ENCODE data around the gene ZKSCAN3. TPM values are rescaled to one million over a fixed set of nuclear protein-coding genes. Genes with fewer than 3 reads are reported as not detected.

Gene ZKSCAN3
- total RNA-seq, 1 donor from 2014 or later = 7.3 TPM

- peak; percentile 96 for DNase-seq (ENCODE audit: extremely low spot score, unreplicated experiment)
- Mint-ChIP-seq H3K4me3 (ENCODE audit: unreplicated experiment) (no peak within 1 kb of the TSS), H3K4me1 (ENCODE audit: unreplicated experiment) (peaks cover 6% of the 10 kb centered on the region), H3K27ac (ENCODE audit: unreplicated experiment) (no peak within 1 kb of the TSS), H3K27me3 (ENCODE audit: unreplicated experiment) (peaks cover 6% of the 10 kb centered on the region), H3K36me3 (ENCODE audit: unreplicated experiment) (no peaks in the 10 kb centered on the region), H3K9me3 (ENCODE audit: unreplicated experiment) (no peaks in the 10 kb centered on the region)
- no peak for TF ChIP-seq CTCF (IDR thresholded peaks at IDR 0.05)
Observed at GRCh38 chr6:28335564-28336283, 14.0 kb upstream of the ZKSCAN3 start, which contains the start of gene ZSCAN31. Gene ZSCAN31 (minus strand): TSS chr6:28336148. CDS start chr6:28329683, 6,465 bp downstream.

- H3K4me1 Mint-ChIP-seq (ENCODE audit: unreplicated experiment) = peaks cover 6% of the 10 kb centered on the region
- DNase-seq (ENCODE audit: extremely low spot score, unreplicated experiment) = no peak
- H3K36me3 Mint-ChIP-seq (ENCODE audit: unreplicated experiment) = no peaks in the 10 kb centered on the region
- no peak for TF ChIP-seq CTCF (IDR thresholded peaks at IDR 0.05)
- H3K27ac Mint-ChIP-seq (ENCODE audit: unreplicated experiment) = no peak overlapping the region
- peaks cover 10% of the 10 kb centered on the region for H3K27me3 Mint-ChIP-seq (ENCODE audit: unreplicated experiment)
- no peaks in the 10 kb centered on the region for H3K9me3 Mint-ChIP-seq (ENCODE audit: unreplicated experiment)
- no peak overlapping the region for H3K4me3 Mint-ChIP-seq (ENCODE audit: unreplicated experiment)
Observed at GRCh38 chr6:28336284-28337120, 13.2 kb upstream of the ZKSCAN3 start.

GRCh38 chr6:28337121-28337520, 12.6 kb upstream of the ZKSCAN3 start:
- Mint-ChIP-seq H3K9me3 (ENCODE audit: unreplicated experiment) (no peaks in the 10 kb centered on the region), H3K36me3 (ENCODE audit: unreplicated experiment) (no peaks in the 10 kb centered on the region), H3K27ac (ENCODE audit: unreplicated experiment) (no peak overlapping the region), H3K27me3 (ENCODE audit: unreplicated experiment) (peaks cover 16% of the 10 kb centered on the region), H3K4me1 (ENCODE audit: unreplicated experiment) (peaks cover 6% of the 10 kb centered on the region), H3K4me3 (ENCODE audit: unreplicated experiment) (no peak overlapping the region)
- DNase-seq (ENCODE audit: extremely low spot score, unreplicated experiment) = no peak
- no peak for TF ChIP-seq CTCF (IDR thresholded peaks at IDR 0.05)

GRCh38 chr6:28340310-28341095, 9.2 kb upstream of the ZKSCAN3 start:
- H3K4me1 Mint-ChIP-seq (ENCODE audit: unreplicated experiment) = no peaks in the 10 kb centered on the region
- peaks cover 41% of the 10 kb centered on the region for H3K27me3 Mint-ChIP-seq (ENCODE audit: unreplicated experiment)
- no peaks in the 10 kb centered on the region for H3K9me3 Mint-ChIP-seq (ENCODE audit: unreplicated experiment)
- H3K36me3 Mint-ChIP-seq (ENCODE audit: unreplicated experiment) = no peaks in the 10 kb centered on the region
- no peak for DNase-seq (ENCODE audit: extremely low spot score, unreplicated experiment)
- no peak for TF ChIP-seq CTCF (IDR thresholded peaks at IDR 0.05)
- no peak overlapping the region for H3K4me3 Mint-ChIP-seq (ENCODE audit: unreplicated experiment)
- no peak overlapping the region for H3K27ac Mint-ChIP-seq (ENCODE audit: unreplicated experiment)
